HG02852 (cell line): ENCODE data around the gene IRAK2.
"Not testable (repeated sequence)": the region's sequence is repeated elsewhere in the genome, so short reads cannot be mapped to it uniquely, and the experiment has no call there.

Source experiments
- ATAC-seq: cut with Tn5 transposase; IDR thresholded peaks from one replicate; pipeline ENCODE4 v1.9.1; 2021; ENCODE audit warnings: mild to moderate bottlenecking, moderate library complexity; ENCODE audit not compliant: unreplicated experiment

Gene IRAK2

GRCh38 chr3:10160346-10160745 is 4.4 kb upstream of the IRAK2 start:
- no peak for ATAC-seq

- ATAC-seq: no peak
Measured at GRCh38 chr3:10160925-10161324, 3.8 kb upstream of the IRAK2 start.

- no peak for ATAC-seq
Measured at GRCh38 chr3:10162185-10162584, 2.5 kb upstream of the IRAK2 start.

GRCh38 chr3:10164201-10164545 is 546 bp upstream of the IRAK2 start:
- not testable (repeated sequence) for ATAC-seq

GRCh38 chr3:10166213-10166604 is 1.5 kb downstream of the IRAK2 start:
- no peak for ATAC-seq

GRCh38 chr3:10169000-10169496 is 4.3 kb downstream of the IRAK2 start:
- no peak for ATAC-seq

GRCh38 chr3:10170915-10171478 is 6.3 kb downstream of the IRAK2 start:
- no peak for ATAC-seq

GRCh38 chr3:10173095-10173925 is 8.6 kb downstream of the IRAK2 start:
- ATAC-seq: no peak

- ATAC-seq: no peak
Measured at GRCh38 chr3:10173926-10174435, 9.3 kb downstream of the IRAK2 start.

GRCh38 chr3:10175334-10175733 is 10.6 kb downstream of the IRAK2 start:
- not testable (repeated sequence) for ATAC-seq

- ATAC-seq: not testable (repeated sequence)
Measured at GRCh38 chr3:10176150-10176549, 11.4 kb downstream of the IRAK2 start.

GRCh38 chr3:10177737-10178136 is 13.0 kb downstream of the IRAK2 start:
- no peak for ATAC-seq

- ATAC-seq: no peak
Measured at GRCh38 chr3:10178892-10179291, 14.2 kb downstream of the IRAK2 start.

GRCh38 chr3:10180289-10180688 is 15.6 kb downstream of the IRAK2 start:
- no peak for ATAC-seq

GRCh38 chr3:10180738-10181295 is 16.1 kb downstream of the IRAK2 start:
- no peak for ATAC-seq

GRCh38 chr3:10182950-10183349 is 18.2 kb downstream of the IRAK2 start:
- no peak for ATAC-seq

GRCh38 chr3:10184250-10184649 is 19.5 kb downstream of the IRAK2 start:
- no peak for ATAC-seq

- no peak for ATAC-seq
Measured at GRCh38 chr3:10185804-10186762, 21.4 kb downstream of the IRAK2 start.

- no peak for ATAC-seq
Measured at GRCh38 chr3:10187290-10187876, 22.7 kb downstream of the IRAK2 start.

- ATAC-seq: no peak
Measured at GRCh38 chr3:10187944-10188343, 23.2 kb downstream of the IRAK2 start.
